NCI-H82 treated with DMSO at 0.1 percent for 48 hours (cell line): Measurements from ENCODE around the gene CD47.

Source experiments
- DNase-seq: peaks from one replicate; lab custom pipeline; 2025; ENCODE audit not compliant: unreplicated experiment; lab: John Stamatoyannopoulos, UW

Gene CD47

DNA sequence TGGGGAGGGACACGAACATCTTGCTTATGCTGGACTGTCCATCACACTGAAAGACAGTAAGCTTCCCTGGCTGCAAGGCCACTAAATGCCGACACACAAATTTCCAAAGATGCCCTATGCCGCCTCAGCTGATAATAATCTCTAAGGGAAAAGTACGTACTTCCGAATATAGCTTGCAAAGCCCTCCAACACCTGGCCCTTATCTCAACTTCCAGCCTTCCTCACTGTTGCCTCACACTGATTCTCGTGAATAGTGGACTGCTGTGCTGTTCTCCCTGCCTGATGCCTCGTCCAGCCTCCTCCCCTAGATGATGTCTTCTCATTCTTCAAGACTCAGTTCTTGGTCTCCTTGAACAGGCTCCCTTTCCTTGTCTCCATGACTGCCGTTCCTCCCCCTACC, 72.3 kb downstream of the CD47 start:
- DNase-seq, result no peak

GRCh38 chr3:108017587-108017986, 73.2 kb downstream of the CD47 start:
- DNase-seq, result no peak

DNA sequence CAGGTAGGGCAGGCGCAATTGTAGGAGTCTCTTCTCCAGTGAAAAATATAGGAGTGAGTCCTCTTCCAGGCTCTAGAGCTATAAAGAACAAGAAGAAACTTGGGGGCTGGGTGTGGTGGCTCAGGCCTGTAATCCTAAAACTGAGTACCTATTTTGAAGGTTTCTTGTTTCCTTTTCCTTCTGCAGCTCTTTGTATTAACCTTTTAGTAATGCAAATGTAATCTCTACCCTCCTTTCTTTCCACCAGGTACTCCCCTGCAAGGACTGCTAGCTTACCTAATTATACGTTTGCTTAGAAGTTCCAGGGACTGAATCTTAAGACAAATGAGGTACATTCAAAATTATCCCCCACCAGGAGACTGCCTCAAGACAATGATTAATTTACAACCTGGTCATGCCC, 75.9 kb downstream of the CD47 start:
- DNase-seq, result no peak

- DNase-seq, result no peak
These were observed 77.4 kb downstream of the CD47 start for GRCh38 chr3:108013141-108014055.

- no peak for DNase-seq
These were observed 78.5 kb downstream of the CD47 start for GRCh38 chr3:108012304-108012703.

DNA sequence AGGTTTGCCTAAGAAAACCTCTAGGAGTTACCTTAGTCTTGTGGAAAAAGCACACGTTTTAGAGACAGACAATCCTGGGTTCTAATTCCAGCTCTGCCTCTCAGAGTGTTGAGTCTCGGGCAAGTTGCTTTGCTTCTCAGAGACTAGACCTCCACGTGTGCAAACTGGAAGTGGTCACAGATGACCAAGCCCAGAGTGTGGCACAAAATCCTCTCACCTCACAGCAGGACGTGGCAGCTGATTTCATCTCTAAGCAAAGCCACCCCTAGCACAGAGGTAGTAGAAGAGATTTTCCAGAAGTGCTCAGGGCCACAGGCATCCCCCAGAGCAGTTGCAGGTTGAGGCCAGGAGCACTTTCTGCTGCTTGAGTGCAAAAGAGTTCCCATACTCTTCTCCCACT, 79.2 kb downstream of the CD47 start:
- DNase-seq, result no peak

DNA sequence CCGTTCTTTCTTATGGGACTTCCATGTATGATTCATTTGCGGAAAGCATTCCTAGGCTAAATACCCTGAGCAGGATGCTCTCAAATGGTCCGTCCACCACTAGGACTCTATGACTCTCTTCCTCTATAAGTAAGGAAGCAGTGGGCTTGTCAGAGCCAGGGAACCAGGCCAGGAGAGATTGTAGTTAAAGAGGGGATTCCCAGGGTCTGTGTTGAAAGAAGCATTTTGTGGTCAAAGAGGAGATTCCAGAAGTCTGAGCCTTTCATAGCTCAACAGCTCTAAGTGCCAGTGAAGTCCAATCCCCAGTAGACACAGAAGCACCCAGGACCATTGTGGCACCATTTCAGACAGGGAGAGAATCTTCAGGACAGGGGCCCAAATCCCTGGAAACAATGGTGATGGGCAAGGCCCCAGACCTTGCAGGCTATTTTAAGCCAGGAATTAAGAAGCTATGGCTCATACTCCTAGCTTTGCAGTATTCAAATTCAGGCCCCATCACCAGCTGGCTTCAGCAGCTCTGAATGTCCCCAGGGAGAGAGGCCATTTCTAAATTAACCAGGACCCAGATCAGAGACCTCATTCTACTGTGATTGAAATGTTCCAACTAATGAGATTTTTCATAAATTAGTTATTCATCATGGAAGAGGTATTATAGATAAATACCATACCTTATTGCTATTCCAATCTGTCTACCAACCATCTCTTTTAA, 81.7 kb downstream of the CD47 start:
- peak; percentile 75 for DNase-seq

GRCh38 chr3:108008106-108008505, 82.7 kb downstream of the CD47 start:
- no peak for DNase-seq

- DNase-seq, result no peak
These were observed 83.9 kb downstream of the CD47 start for GRCh38 chr3:108006881-108007331.

GRCh38 chr3:108006077-108006771, 84.6 kb downstream of the CD47 start:
- DNase-seq, result peak; percentile 11

DNA sequence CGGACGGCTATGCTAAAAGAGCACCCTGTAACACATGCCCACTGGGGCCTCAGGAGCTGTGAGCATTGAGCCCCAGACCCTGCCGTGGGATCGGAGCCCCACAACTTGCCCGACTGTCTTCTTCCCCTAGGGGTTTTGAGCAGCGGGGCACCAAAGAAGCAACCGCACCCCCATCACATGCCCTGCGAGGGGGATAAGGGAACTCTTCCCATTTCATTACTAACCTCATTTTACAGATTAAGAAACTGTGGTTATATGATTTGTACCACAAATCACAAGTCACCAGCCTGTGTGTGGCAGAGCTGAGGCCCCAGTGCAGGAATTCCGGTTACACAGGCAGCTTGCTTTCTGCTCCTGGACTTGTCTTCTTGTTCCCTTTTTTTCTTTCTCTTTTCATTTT, 86.2 kb downstream of the CD47 start:
- no peak for DNase-seq

DNA sequence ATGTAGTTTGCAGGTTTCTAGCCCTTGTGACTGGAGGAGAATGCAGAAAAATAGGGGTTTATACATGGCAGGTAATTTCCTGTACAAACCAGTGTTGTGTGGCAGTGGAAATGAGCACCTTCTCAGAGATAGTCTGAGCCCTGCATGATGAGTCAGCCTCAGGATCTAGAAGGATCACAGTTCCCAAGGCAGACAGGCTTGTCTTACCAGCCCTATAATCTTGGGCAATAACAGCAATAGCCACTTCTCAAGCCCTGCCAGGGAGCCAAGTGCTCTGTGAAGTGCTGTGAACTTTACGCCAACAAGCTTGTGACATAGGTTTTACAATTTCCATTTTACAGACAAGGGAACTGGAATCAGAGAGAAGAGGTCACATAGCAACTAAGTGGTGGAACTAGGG, 89.4 kb downstream of the CD47 start:
- no peak for DNase-seq

GRCh38 chr3:107999215-107999775, 91.5 kb downstream of the CD47 start:
- DNase-seq, result no peak

DNA sequence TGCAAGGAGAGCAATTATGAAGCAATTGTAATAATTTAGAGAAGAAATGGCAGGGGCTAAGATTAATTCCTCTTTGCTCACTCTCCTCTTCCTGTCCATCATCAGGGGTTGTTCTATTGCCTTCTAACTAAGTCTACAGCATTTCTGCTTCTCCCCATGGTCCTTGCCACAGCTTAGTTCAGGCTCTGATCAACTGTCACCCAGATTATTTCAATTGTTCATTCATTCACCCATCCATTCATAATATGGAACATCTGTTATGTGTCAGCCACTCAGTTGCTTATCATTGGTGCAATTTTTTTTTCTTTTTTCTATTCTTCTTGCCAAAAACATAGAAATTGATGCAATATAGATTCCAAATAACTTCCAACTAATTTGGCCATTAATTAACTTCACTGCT, 93.2 kb downstream of the CD47 start:
- DNase-seq, result no peak

DNA sequence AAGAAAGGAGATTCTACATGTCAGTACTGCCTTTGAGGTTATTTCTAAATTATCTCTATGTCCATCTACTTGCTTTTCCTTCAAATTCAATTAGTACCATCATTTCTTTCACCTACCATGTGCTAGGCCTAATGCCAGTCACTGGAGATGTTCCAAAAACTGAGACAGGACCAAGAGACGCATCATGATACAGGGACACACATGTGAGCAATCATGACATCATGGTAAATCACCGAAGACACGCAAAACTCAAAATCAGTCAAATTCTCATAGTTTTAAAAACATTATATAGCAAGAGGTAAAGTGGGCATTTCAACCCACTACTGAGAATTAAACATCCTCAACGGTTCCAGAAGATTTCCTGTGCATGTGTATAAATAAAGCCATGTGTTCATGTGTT, 95.0 kb downstream of the CD47 start:
- no peak for DNase-seq

DNA sequence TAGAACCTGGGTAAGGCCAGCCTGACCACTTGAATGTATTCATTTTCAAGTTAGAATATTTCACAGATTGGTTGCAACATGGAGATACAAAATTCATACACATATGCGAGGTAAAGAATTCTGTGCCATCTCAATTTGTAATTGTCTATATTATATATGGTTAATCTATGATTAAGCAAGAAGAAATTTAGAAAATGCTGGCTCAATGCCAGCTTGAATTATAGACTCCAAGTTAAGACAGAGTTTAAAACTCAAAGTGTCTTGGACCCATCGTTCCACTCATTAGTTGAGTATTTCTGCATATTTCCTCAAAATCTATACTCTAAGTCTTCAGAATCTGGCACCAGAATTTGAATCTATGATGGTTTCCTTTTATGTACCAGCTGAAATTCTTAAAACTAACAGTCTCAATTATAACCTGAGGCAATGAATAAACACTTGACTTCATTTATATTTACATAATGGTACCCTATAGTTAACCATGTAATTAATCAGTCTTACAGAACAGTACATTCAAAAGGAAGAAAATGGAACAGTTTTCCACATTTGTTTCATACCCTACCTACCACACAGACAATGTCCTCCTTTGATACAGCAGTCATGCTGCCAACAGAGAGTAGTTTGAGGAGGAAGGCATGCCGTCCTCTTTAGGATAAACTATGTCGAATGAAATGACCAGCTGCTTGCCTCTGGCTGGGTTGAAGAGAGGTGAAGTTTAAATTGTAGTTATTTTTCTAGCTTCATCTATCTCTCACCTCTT, 95.7 kb downstream of the CD47 start:
- DNase-seq, result no peak

GRCh38 chr3:107994181-107994580, 96.7 kb downstream of the CD47 start:
- no peak for DNase-seq

DNA sequence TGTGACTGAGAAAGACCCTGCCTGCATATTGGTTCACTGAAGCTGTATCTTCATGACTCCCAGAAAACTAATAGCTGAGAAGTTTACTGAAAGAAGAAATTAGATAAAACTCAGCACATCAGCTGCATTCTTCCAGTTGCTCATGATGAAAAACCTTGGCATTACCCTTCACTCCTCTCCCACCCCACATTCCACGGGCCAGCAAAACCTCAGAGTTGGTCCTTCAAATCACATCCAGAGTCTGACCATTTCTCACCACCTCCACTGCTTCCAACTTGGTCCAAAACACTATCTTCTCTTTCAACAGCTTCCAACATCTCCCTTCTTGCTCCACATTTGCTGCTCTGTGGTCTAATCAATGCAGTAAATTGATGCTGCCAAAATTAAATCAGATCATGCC, 97.1 kb downstream of the CD47 start:
- no peak for DNase-seq
